SK-N-SH (cell line): ENCODE data around the gene DIPK1C.

Source experiments
- CHD2 ChIP-seq: fragments of 150-350 bp; IDR thresholded peaks from 2 replicates; pipeline ENCODE4 v1.6.1; 2018; ENCODE audit warnings: low read length; ENCODE audit not compliant: partially characterized antibody
- CTCF ChIP-seq: fragments of 200-600 bp; sonication (generic); IDR thresholded peaks from 2 replicates; pipeline ENCODE4 v1.6.1; 2017; ENCODE audit warnings: antibody characterized with exemption, mild to moderate bottlenecking, moderate library complexity
- EZH2phosphoT487 ChIP-seq: fragments of 200-600 bp; sonication (generic); IDR thresholded peaks from 2 replicates; pipeline ENCODE4 v1.6.1; 2017; ENCODE audit warnings: low read depth, mixed run types, mild to moderate bottlenecking, antibody characterized with exemption, moderate library complexity, borderline replicate concordance
- FOXJ3 ChIP-seq: sonication (generic); formaldehyde crosslinking; IDR thresholded peaks from 2 replicates; pipeline ENCODE4 v1.5.1; 2020; ENCODE audit warnings: mild to moderate bottlenecking, missing genetic modification reagents
- FOXM1 ChIP-seq: IDR thresholded peaks from 2 replicates; pipeline ENCODE4 v1.4.0; 2012; ENCODE audit warnings: low read depth, mild to moderate bottlenecking
- JUND ChIP-seq: IDR thresholded peaks from 2 replicates; pipeline ENCODE4 v1.4.0; 2012
- MXI1 ChIP-seq: IDR thresholded peaks from 2 replicates; pipeline ENCODE4 v1.6.1; 2012; ENCODE audit warnings: mild to moderate bottlenecking, low read depth, low read length, improper control_type of control experiment
- POLR2AphosphoS5 ChIP-seq: IDR thresholded peaks from 2 replicates; pipeline ENCODE4 v1.6.1; 2012; ENCODE audit warnings: low read depth, low read length
- SMC3 ChIP-seq: IDR thresholded peaks from 2 replicates; pipeline ENCODE4 v1.6.1; 2012; ENCODE audit warnings: low read depth, low read length, improper control_type of control experiment
- TAF1 ChIP-seq: IDR thresholded peaks from 2 replicates; pipeline ENCODE4 v1.6.1; 2012; ENCODE audit warnings: low read depth, mild to moderate bottlenecking, low read length, moderate library complexity, borderline replicate concordance
- TEAD4 ChIP-seq: IDR thresholded peaks from 2 replicates; pipeline ENCODE4 v1.4.0; 2012; ENCODE audit warnings: mild to moderate bottlenecking, borderline replicate concordance; ENCODE audit not compliant: insufficient read depth
- USF1 ChIP-seq: IDR thresholded peaks from 2 replicates; pipeline ENCODE4 v1.4.0; 2012; ENCODE audit warnings: low read depth, borderline replicate concordance
- USF2 ChIP-seq: fragments of 150-350 bp; IDR thresholded peaks from 2 replicates; pipeline ENCODE4 v1.6.1; 2017; ENCODE audit warnings: antibody characterized with exemption, low read length, low read depth, borderline replicate concordance

- TF ChIP-seq CTCF (no peak), MXI1 (no peak), JUND (no peak), USF1 (no peak), FOXM1 (no peak), TEAD4 (no peak), EZH2phosphoT487 (no peak), FOXJ3 (CRISPR knock-in tag) (no peak), SMC3 (no peak), USF2 (no peak), CHD2 (no peak), POLR2AphosphoS5 (no peak), TAF1 (no peak)
These were observed 62.1 kb downstream of the DIPK1C start for GRCh38 chr18:74395006-74395405.
